NCI-H2196 (cell line): ENCODE results near the gene CLDN6.
"Not testable (repeated sequence)": the region's sequence is repeated elsewhere in the genome, so short reads cannot be mapped to it uniquely, and the experiment has no call there.

ENCODE experiments used
- DNase-seq: peaks from one replicate; lab custom pipeline; 2025; ENCODE audit not compliant: unreplicated experiment; lab: John Stamatoyannopoulos, UW

Gene CLDN6

DNA sequence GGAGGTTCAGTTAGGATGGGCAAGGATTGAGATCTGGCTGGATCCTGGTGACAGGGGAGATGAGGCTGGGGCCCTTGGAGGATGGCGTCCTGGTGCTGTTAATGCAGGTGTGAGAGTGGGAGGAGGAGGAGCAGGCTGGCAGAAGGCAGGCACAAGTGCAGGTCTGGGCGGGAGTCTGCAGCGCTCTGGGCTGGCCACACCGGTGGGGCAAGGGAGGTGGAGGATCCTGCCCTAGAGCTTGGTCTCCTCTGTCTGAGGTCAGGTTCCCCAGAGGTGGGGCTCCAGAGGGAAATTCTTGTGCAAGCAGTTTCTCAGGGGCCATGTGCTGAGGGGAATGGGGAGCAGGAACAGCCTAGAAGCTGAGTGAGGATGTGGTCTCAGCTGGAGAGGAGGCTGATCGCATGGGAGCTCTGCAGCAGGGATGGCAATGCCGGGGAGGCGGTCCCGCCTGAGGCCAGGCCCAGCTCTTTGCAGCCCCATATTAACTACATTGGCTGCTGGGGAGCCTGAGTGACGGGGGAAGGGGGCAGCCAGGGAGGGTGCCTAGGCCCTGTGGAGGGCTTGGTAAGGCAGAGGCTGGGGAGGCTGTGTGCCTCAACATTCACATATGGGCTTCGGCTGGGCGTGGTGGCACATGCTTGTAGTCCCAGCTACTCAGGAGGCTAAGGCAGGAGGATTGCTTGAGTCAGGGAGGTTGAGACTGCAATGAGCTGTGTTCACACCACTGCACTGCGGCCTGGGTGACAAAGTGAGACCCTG, 34.8 kb upstream of the CLDN6 start:
- DNase-seq: not testable (repeated sequence)

DNA sequence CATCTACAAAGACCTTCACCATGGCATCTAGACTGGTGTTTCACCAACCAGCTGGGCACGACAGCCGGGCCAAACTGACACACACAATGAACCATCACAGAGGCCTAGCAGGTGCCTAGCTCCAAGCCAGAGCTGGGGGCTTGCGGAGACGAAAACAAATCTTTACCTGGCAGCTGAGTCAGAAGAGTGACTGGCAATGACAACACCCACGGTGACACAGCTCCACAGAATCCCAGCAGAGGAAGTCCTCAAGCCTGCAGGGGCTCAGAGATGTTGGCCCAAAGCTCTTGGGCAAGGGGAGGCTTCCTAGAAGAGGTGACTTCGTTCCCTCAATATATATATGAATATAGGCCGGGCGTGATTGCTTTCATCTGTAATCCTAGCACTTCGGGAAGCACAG, 33.5 kb upstream of the CLDN6 start:
- DNase-seq: no peak

DNA sequence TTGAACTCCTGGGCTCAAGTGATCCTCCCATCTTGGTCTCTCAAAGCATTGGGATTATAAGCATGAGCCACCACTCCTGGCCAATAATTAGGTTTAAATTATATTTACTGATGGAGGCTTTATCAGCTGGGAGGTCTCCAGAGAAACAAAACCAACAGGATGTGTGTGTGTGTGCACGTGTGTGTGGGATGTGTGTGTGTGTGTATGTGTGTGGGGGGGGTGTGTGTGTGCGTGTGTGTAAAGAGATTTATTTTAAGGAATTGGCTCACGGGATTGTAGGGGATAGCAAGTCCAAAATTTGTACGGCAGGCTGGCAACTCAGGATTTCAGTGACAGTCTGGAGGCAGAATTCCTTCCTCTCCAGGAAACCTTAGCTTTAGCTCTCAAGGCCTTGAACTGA, 33.0 kb upstream of the CLDN6 start:
- DNase-seq: no peak

DNA sequence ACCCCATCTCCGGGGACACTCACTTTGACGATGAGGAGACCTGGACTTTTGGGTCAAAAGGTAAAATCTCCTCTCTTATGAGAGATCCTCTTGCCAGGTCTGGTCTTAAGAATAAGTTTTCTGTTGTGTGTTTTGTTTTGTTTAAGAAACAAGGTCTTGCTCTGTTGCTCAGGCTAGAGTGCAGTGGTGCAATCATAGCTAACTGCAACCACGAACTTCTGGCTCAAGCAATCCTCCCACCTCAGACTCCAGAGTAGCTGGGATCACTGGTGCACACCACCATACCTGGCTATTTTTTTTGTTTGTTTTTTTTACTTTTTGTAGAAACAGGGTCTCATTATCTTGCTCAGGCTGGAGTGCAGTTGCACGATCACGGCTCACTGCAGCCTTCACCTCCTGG, 32.5 kb upstream of the CLDN6 start:
- DNase-seq: no peak

DNA sequence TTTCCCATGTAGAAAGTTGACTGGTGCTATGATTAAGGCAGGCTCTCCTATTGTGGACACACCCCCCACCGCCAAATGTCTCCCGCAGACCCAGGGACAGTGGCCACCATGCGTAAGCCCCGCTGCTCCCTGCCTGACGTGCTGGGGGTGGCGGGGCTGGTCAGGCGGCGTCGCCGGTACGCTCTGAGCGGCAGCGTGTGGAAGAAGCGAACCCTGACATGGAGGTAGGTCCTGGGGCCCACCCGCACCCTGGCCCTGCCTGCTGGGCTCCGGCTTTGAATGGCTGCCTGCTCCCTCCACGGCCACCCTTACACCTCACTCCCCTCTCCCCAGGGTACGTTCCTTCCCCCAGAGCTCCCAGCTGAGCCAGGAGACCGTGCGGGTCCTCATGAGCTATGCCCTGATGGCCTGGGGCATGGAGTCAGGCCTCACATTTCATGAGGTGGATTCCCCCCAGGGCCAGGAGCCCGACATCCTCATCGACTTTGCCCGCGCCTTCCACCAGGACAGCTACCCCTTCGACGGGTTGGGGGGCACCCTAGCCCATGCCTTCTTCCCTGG, 32.0 kb upstream of the CLDN6 start:
- DNase-seq: no peak

DNA sequence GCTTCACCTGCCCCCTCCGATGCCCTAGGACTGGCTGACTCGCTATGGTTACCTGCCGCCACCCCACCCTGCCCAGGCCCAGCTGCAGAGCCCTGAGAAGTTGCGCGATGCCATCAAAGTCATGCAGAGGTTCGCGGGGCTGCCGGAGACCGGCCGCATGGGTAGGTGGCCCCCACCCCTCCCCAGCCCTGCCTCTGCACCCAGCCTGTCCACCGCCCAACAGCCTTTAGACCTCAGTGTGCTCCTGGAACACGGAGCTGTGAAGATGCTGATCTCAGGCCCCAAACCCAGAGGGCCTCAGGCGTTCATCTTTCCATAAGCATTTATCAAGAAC, 29.4 kb upstream of the CLDN6 start:
- DNase-seq: no peak

DNA sequence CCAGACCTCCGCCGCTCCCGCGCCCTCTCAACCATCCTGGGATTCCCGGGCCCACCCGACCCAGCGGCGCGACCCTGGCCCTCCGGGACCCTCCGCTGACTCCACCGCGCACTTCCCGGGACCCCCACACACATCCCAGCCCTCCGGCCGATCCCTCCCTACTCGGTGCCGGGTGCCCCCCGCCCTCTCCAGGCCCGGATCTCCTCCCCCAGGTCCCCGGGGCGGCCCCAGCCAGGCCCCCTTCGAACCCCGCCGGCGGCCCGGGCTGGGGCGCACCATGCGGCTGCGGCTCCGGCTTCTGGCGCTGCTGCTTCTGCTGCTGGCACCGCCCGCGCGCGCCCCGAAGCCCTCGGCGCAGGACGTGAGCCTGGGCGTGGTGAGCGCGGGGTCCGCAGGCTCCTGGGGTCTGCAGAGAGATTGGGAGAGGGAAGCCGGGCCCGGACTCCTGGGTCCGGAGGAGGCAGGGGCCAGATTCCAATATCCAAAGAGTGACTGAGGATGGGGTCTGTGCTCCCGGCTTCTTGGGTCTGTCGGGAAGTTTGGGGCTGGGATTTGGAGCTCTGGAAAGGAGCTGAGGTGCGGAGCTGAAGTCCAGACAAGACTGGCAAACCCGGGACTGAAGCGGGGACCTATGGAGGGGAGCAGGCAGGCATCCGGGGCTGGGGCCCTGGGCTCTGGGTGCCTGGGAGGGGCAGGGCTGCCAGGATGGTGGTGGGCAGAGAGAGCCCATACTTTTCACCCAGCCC, 28.8 kb upstream of the CLDN6 start:
- no peak for DNase-seq

DNA sequence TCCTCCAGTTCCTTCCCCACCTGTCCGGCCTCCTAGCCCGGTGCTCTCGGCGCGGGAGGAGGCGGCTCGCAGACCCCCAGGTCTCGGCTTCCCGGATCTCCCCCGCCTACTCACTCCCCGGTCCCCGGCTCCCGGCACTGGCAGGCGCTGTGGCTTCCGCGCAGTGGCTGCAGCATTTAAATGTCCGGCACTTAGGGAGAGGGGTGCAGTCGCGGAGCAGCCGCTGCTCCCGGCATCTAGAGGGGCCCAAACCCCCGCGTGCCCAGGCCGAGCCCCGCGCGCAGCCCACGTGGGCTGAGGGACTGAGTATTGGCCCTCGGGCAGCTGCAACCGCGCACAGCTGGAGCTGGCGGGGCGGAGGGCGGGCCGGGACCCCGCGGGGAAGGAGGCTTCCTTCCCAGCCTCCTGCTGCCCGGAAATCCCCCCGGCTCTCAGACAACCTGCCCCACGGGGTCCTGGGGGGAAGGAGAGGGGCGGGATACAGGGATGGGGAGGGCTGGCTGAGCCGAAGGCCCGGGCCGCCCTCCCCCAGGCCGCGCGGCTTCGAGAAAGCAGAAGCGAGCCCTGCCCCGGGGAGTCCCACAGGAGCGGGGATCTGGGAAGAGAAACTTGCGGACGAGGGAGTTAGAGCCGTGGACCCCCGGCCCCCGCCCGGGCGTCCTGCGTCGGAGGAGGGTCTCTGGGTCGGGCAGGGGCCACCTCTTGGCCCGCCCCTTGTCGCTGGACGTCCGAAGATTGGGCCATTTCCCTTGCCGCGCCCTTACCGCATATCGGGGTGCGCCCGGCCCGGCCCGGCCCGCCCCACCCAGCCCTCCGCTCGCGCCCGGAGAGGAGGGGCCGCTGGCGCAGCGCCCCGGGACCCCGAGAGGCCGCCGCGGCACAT, 28.0 kb upstream of the CLDN6 start, which contains the start of gene MMP25:
MMP25 (plus strand) TSS at position 804 of the 883 bp plus-strand sequence. CDS start 357 bp downstream, outside the sequence.
- DNase-seq: no peak

DNA sequence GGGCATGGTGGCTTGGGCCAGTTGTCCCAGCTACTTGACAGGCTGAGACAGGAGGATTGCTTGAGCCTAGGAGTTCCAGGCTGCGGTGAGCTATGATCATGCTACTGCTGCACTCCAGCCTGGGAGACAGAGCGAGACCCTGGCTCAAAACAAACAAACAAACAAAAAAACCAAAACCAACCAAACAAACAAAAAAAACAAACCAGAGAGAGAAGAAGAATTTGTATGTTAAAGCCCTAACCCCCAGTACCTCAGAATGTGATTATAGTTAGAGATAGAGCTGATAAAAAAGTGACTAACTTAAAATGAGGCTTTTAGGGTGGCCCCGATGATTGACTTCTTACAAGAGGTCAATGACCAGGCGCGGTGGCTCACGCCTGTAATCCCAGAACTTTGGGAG, 26.7 kb upstream of the CLDN6 start:
- no peak for DNase-seq

DNA sequence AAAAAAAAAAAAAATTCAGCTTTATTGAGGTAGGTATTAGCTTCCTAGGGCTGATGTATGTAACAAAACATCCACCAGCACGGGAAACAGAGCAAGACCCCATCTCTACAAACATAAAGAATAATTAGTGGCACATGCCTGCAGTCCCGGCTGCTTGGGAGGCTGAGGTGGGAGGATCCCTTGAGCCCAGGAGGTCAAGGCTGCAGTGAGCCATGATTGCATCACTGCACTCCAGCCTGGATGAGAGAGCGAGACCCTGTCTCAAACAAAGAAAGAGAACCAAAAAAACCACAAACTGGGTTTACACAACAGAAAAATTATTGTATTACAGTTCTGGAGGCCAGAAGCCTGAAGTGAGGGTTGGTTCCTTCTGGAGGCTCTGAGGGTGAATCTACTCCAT, 24.4 kb upstream of the CLDN6 start:
- no peak for DNase-seq

DNA sequence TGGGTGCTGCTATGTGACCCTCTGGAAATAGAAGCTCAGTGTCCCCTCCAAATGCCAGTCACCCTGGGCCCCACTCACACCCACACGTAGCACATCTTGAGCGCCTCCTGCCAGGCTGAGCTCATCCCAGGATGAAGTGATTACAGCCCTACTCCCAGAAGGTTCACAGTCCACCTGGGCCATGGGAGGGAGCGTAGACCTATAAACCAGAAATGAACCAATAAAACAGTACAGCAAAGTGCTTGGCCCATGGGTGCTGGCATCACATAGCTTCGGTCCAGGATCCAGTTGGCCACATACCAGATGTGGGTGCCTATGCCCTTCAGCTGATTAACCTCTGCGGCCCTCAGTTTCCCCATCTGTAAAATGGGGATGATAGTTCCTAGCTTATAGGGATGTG, 20.9 kb upstream of the CLDN6 start:
- no peak for DNase-seq

DNA sequence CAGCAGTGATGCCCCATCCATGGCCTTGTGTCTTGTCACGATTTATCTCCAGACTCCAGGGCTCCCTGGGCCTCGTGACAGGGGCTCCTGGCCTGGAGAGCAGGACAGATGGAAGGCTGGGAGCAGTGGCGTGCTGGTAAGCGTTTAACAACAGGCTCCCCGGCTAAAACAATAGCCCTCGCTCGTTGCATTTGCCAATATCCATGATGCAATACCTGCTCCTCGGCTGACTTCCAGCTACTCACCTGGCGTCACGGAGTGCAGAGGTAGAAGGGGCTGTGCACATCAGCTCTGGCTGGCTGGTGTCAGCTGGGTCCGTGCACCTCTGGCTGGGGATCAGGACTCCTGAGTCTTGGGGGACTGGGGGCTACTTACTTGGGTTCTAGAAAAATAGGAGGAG, 20.3 kb upstream of the CLDN6 start:
- peak; percentile 62 for DNase-seq

DNA sequence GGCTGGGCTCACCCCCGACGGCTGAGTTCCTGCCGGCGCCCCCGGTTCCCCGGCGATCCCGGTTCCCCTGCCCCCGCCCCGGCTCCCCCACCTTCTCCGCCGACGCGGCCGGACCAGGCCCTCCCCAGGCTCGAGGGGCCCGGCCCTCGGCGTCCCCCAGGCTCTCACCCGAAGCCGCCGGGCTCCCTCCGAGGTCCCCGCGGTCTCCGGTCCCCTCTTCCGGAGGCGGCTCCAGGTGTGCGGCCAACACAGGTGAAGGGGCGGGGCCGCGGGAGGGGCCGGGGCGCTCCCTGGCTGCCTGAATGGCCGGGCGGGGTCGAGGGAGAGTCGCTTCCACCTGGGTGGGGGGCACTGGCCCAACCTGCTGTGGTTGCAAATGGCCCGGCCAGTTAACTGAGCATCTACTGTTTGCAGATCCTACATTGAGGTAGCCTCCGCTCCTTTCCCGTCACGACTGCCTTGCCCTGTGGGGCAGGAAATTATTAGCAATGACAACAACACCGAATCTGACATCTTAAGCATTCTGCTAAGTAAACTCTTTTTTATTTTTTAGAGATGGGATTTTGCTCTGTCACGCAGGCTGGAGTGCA, 18.8 kb upstream of the CLDN6 start, which contains the start of gene BICDL2:
BICDL2 (minus strand) TSS at position 219 of the 590 bp plus-strand sequence. CDS start 1,448 bp downstream, outside the sequence.
- DNase-seq: no peak

DNA sequence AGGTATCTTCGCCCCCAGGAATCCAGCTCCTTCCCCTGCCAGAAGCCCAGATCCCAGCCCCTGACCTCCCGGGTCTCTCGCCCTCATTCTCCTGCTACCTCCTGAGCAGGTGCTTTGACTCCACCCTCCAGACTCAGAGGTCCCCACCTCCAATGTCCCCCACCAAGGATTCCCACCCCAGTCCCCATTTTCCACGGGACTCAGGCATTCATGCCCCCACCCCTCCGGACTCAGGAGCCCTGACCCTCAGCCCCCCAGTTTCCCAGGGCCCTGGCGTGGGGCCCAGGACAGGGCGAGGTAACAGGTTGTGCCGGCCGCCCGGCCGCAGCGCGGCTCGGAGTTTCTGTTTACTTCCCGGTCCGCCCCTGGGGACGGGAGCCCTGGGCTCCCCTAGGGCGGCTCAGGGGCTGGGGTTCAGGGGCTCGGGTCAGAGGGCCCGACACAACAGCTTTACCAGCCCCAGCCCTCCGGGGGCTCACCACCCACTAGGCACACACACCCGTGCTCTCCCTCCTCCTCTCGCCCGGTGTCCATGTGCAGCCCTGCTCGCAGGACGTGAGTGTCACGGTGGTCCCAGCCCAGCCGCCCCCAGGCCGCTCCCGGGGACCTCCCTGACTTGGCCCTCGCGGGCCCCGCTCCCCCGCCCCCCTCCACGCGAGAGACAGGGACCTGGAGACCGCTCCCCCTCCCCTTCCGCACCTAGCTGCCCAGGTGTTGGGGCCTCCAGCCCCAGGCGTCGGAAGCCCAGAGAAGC, 18.2 kb upstream of the CLDN6 start:
- no peak for DNase-seq

DNA sequence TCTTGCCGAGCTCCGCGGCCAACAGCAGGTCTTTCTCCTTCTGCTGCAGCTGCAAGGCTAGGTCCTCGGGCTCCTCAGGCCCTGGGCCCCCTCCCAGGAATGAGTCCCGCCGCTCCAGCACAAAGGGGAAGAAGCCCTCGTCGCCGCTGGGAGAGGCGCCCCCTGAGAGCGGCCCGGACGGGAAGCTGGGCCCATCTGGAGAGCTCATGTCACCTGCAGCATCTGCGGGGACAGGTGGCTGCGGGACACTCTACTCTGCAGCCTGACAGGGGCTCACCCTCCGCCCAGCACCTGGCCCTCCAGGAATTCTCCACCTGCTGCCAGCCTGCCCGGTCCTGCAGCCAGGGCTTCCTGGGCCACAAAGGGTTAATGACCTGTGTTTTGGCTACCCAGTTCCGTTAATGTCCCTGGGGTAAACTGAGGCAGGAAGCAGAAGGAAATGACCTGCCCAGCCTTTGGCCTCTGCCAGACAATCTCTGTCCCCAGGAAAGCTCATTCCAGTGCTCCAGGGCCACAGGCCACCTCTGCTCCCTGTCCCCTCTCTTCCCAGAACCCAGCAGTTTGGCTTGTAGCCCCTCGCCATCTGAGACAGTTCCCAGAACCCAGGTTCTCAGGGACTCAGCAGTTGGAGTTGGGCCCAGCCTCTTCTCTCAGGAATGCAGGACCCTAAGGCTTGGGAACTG, 17.4 kb upstream of the CLDN6 start:
- no peak for DNase-seq

DNA sequence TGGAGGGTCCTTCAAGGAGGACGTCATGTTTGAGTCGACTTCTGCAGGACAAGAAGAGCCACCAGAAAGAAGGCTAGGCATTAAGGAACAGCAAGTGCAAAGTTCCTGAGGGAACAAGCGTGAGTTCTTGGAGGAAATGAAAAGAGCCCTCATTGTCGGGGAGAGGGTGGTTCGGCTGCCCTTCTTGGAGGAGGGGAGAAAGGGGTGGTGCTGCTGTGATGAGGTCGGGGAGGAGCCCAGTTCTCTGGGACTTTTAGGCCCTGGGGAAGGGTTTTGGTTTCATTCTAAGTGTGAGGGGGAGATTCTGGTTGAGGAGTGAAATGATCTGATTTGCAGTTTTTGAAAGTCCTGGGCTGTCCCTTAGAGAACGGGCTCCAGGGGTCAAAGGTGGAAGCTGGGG, 14.6 kb upstream of the CLDN6 start:
- no peak for DNase-seq

DNA sequence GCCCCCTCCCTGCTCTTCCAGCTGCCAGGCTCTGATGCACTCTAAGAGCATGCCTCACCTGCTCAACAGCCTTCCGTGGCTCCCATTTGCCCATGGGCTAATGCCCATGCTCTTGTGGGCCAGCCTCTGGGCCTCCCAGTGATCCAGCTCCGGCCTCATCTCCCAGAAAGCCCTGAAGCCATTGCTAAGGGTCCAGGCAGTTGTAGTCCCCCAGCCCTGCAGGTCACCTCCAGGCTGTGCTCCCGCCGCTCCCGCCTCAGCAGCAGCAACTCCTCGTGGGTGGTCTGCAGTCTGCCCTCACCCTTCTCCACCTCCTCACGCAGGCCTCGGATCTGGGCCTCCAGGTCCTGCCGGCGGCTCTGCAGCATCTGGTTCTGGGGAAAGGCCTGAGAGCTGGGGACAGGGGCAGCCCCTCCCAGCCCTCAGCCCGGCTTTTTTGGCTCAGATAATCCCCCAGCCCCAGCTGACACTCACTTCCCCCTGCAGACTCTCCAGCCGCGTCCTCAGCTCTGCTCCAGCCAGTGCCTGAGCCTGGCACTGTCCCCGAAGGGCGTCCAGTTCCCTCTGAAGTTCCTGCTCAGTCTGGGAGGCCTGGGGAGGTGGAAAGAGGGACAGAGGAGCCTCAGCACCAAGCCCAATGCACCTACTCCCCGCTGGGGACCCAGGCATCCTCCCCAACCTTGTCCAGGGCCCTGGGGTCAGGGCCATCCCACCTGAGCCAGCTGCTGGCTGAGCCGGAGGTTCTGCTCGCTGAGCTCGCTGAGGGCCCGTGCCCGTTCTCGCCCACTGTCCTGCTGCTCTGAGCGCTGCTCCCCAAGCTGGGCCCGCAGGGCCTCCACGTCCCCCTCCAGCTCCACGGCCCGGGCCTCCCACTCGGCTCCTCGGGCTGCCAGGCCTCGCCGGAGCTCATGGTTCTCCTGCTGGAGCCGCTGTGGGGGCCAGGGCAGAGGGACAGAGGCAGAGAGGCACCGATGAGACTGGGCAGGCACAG, 12.5 kb upstream of the CLDN6 start:
- no peak for DNase-seq

DNA sequence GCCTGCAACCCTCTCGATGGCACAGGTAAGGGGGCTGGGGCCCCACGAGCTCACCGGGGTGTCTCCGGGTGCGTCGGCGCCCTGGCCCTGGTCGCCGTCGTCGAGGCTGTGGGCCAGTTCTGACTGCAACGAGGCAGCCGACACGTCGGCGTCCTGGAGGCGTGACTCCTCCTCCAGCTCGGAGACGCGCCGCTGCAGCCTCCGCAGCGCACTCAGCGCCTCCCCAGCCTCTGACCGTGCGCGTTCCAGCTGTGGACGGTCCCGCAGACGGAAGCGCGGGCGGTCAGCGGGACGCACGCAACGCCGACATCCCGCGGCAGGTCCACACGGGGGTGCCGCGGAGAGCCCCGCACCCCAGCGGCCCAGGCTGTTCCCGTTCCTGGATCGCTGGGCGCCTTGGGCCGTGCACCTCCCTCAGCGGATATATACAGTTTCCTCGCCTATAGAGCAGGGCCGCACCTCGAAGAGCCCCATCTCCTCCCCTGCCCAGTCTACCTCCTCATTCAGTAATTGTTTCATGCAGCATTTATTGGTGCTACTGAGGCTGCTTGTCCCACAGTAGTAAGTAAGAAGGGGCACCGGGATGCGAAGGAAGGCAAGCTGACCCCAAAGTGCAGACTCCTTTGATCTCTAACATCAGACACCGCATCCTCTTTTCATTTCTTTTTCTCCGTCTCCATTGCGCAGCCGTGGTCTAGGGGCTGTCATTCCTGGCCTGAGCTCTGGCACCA, 11.7 kb upstream of the CLDN6 start:
- DNase-seq: peak; percentile 59
